KOPT-K1 (cell line): ENCODE data around the gene PSEN1.
"Not testable (repeated sequence)": the region's sequence is repeated elsewhere in the genome, so short reads cannot be mapped to it uniquely, and the experiment has no call there.

Experiments
- H3K27ac ChIP-seq: fragments of 200-600 bp; sonication (generic); 2 replicates; pipeline ENCODE4 v1.5.1; 2016; ENCODE audit warnings: antibody characterized with exemption, mild to moderate bottlenecking, low read depth, low read length; ENCODE audit not compliant: poor library complexity, severe bottlenecking
- H3K36me3 ChIP-seq: fragments of 200-600 bp; sonication (generic); 2 replicates; pipeline ENCODE4 v1.5.1; 2017; ENCODE audit warnings: antibody characterized with exemption, mild to moderate bottlenecking, low read length, moderate library complexity; ENCODE audit not compliant: insufficient read depth
- H3K9me3 ChIP-seq: fragments of 200-600 bp; sonication (generic); 2 replicates; pipeline ENCODE4 v1.5.1; 2017; ENCODE audit warnings: antibody characterized with exemption, low read length, mild to moderate bottlenecking; ENCODE audit not compliant: insufficient read depth, poor library complexity, severe bottlenecking

PSEN1 gene

GRCh38 chr14:73143003-73143402 lies 6.7 kb downstream of the PSEN1 start:
- no peak overlapping the region for H3K27ac ChIP-seq
- peaks cover 3% of the 10 kb centered on the region for H3K36me3 ChIP-seq
- no peaks in the 10 kb centered on the region for H3K9me3 ChIP-seq

- H3K36me3 ChIP-seq, result peaks cover 9% of the 10 kb centered on the region
- no peaks in the 10 kb centered on the region for H3K9me3 ChIP-seq
- no peak overlapping the region for H3K27ac ChIP-seq
Observed at GRCh38 chr14:73143617-73144016, 7.3 kb downstream of the PSEN1 start.

- Histone ChIP-seq H3K36me3 (peaks cover 24% of the 10 kb centered on the region), H3K27ac (no peak overlapping the region), H3K9me3 (no peaks in the 10 kb centered on the region)
Observed at GRCh38 chr14:73145371-73145770, 9.1 kb downstream of the PSEN1 start.

- H3K36me3 ChIP-seq, result peaks cover 25% of the 10 kb centered on the region
- no peak overlapping the region for H3K27ac ChIP-seq
Observed at GRCh38 chr14:73146111-73146510, 9.8 kb downstream of the PSEN1 start.

GRCh38 chr14:73149753-73150152 lies 13.4 kb downstream of the PSEN1 start:
- no peak overlapping the region for H3K27ac ChIP-seq
- H3K9me3 ChIP-seq, result no peaks in the 10 kb centered on the region
- H3K36me3 ChIP-seq, result peaks cover 45% of the 10 kb centered on the region

More at GRCh38 chr14:73146111-73146510, 9.8 kb downstream of the PSEN1 start:
- H3K9me3 ChIP-seq, result no peaks in the 10 kb centered on the region

- Histone ChIP-seq H3K27ac (no peak overlapping the region), H3K36me3 (peaks cover 48% of the 10 kb centered on the region), H3K9me3 (no peaks in the 10 kb centered on the region)
Observed at GRCh38 chr14:73153272-73153671, 17.0 kb downstream of the PSEN1 start.

GRCh38 chr14:73162251-73162650 lies 25.9 kb downstream of the PSEN1 start:
- Histone ChIP-seq H3K27ac (no peak overlapping the region), H3K9me3 (no peaks in the 10 kb centered on the region), H3K36me3 (peaks cover 66% of the 10 kb centered on the region)

GRCh38 chr14:73166399-73166798 lies 30.1 kb downstream of the PSEN1 start:
- Histone ChIP-seq H3K27ac (no peak overlapping the region), H3K9me3 (no peaks in the 10 kb centered on the region), H3K36me3 (peaks cover 68% of the 10 kb centered on the region)

GRCh38 chr14:73167727-73168126 lies 31.4 kb downstream of the PSEN1 start:
- Histone ChIP-seq H3K36me3 (peaks cover 67% of the 10 kb centered on the region), H3K9me3 (no peaks in the 10 kb centered on the region), H3K27ac (no peak overlapping the region)

GRCh38 chr14:73168274-73168673 lies 32.0 kb downstream of the PSEN1 start:
- no peak overlapping the region for H3K27ac ChIP-seq
- peaks cover 67% of the 10 kb centered on the region for H3K36me3 ChIP-seq
- H3K9me3 ChIP-seq, result no peaks in the 10 kb centered on the region

GRCh38 chr14:73168691-73169090 lies 32.4 kb downstream of the PSEN1 start:
- H3K36me3 ChIP-seq, result peaks cover 68% of the 10 kb centered on the region
- no peak overlapping the region for H3K27ac ChIP-seq

GRCh38 chr14:73169855-73170254 lies 33.5 kb downstream of the PSEN1 start:
- H3K27ac ChIP-seq, H3K9me3 ChIP-seq: not testable (repeated sequence)
- H3K36me3 ChIP-seq, result peaks cover 75% of the 10 kb centered on the region

More at GRCh38 chr14:73168691-73169090, 32.4 kb downstream of the PSEN1 start:
- no peaks in the 10 kb centered on the region for H3K9me3 ChIP-seq

GRCh38 chr14:73170686-73171085 lies 34.4 kb downstream of the PSEN1 start:
- Histone ChIP-seq H3K9me3 (no peaks in the 10 kb centered on the region), H3K27ac (no peak overlapping the region), H3K36me3 (peaks cover 83% of the 10 kb centered on the region)

- peaks cover 94% of the 10 kb centered on the region for H3K36me3 ChIP-seq
- no peaks in the 10 kb centered on the region for H3K9me3 ChIP-seq
- no peak overlapping the region for H3K27ac ChIP-seq
Observed at GRCh38 chr14:73172500-73172899, 36.2 kb downstream of the PSEN1 start.

GRCh38 chr14:73173092-73173735 lies 36.9 kb downstream of the PSEN1 start:
- no peak overlapping the region for H3K27ac ChIP-seq
- no peaks in the 10 kb centered on the region for H3K9me3 ChIP-seq
- peaks cover 88% of the 10 kb centered on the region for H3K36me3 ChIP-seq

- no peaks in the 10 kb centered on the region for H3K9me3 ChIP-seq
- H3K27ac ChIP-seq, result no peak overlapping the region
- peaks cover 69% of the 10 kb centered on the region for H3K36me3 ChIP-seq
Observed at GRCh38 chr14:73176685-73177084, 40.4 kb downstream of the PSEN1 start.
